HCT116 (cell line): ENCODE results near the gene LPAR1. TPM values are rescaled to one million over a fixed set of nuclear protein-coding genes. Genes with fewer than 3 reads are reported as not detected.

Experiments used
- ATAC-seq: fragments of 200-7000 bp; cut with Tn5 transposase; 2 replicates; pipeline ENCODE4 v1.9.1; 2020; ENCODE audit warnings: mild to moderate bottlenecking, moderate library complexity
- BruUV-seq: library from RNA; stranded (reverse); fragments of 400-500 nt; replicated peaks from 2 replicates; lab custom pipeline; 2021; lab: Mats Ljungman, UMichigan
- CTCF ChIA-PET: fragments of 300-600 bp; sonication (Branson Sonifier 250); formaldehyde crosslinking; loops from one replicate; lab custom pipeline; 2021; ENCODE audit warnings: antibody characterized with exemption; lab: Charles Lee
- POLR2A ChIA-PET: fragments of 300-600, 350-600 bp; sonication (Branson Sonifier 250); formaldehyde crosslinking; loops from one replicate; lab custom pipeline; 2021; ENCODE audit warnings: antibody characterized with exemption; lab: Charles Lee
- RAD21 ChIA-PET, 2 experiments: fragments of 300-600 bp; sonication (Branson Sonifier 250); formaldehyde crosslinking; loops; one replicate each; lab custom pipeline; 2023; ENCODE audit warnings: low total read pairs in 2 of 2; ENCODE audit not compliant: uncharacterized antibody in 2 of 2, unreplicated experiment in 2 of 2, low non-redundant PET in 1 of 2; lab: Charles Lee
- DNase-seq: peaks from one replicate; pipeline ENCODE4 v3.0.0-alpha.2; 2010; ENCODE audit warnings: low read depth, low spot score
- H2AFZ ChIP-seq: fragments of 200-600 bp; shearing (Covaris generic), sonication (generic); 2 replicates; pipeline ENCODE4 v1.6.1; 2017; ENCODE audit warnings: low read depth, mixed run types, mixed read lengths, antibody characterized with exemption, low read length; ENCODE audit not compliant: poor library complexity, severe bottlenecking
- H3K27ac ChIP-seq: 2 replicates; pipeline ENCODE4 v1.5.1; 2012; ENCODE audit warnings: low read depth, low read length
- H3K27me3 ChIP-seq: fragments of 200-600 bp; sonication (generic); 2 replicates; pipeline ENCODE4 v1.6.1; 2016; ENCODE audit warnings: mixed run types, low read length, mixed read lengths; ENCODE audit not compliant: insufficient read depth
- H3K36me3 ChIP-seq, 2 experiments: fragments of 200-500 bp in 1 of 2; fragments of 200-600 bp in 1 of 2; sonication (Bioruptor generic) in 1 of 2; sonication (generic) in 1 of 2; 2 replicates each; pipeline versions ENCODE4 v1.5.1 to v1.6.1; 2014 to 2016; ENCODE audit warnings: low read length in 2 of 2, inconsistent platforms in 1 of 2, mixed read lengths in 1 of 2, mixed run types in 1 of 2; ENCODE audit not compliant: insufficient read depth in 2 of 2, control insufficient read depth in 1 of 2
- H3K4me1 ChIP-seq, 2 experiments: fragments of 200-600 bp in 1 of 2; sonication (generic) in 1 of 2; 2 replicates each; pipeline versions ENCODE4 v1.5.1 to v1.6.1; 2012 to 2017; ENCODE audit warnings: low read length in 2 of 2, inconsistent platforms in 1 of 2, mild to moderate bottlenecking in 1 of 2, mixed read lengths in 1 of 2, mixed run types in 1 of 2, moderate library complexity in 1 of 2; ENCODE audit not compliant: insufficient read depth in 2 of 2, control insufficient read depth in 1 of 2
- H3K4me2 ChIP-seq: fragments of 200-600 bp; sonication (generic); 2 replicates; pipeline ENCODE4 v1.6.1; 2017; ENCODE audit warnings: mixed run types, low read length, mixed read lengths
- H3K4me3 ChIP-seq, 2 experiments: fragments of 200-600 bp in 1 of 2; sonication (generic) in 1 of 2; replicated peaks in 1 of 2; 2 replicates each; pipeline ENCODE4 v1.5.1; 2011 to 2016; ENCODE audit warnings: low read length in 2 of 2, control low read depth in 1 of 2, low read depth in 1 of 2, mild to moderate bottlenecking in 1 of 2, mixed read lengths in 1 of 2, mixed run types in 1 of 2
- H3K79me2 ChIP-seq: fragments of 200-600 bp; sonication (generic); 2 replicates; pipeline ENCODE4 v1.6.1; 2017; ENCODE audit warnings: mild to moderate bottlenecking, mixed run types, low read length, moderate library complexity, mixed read lengths; ENCODE audit not compliant: insufficient read depth
- H3K9ac ChIP-seq: fragments of 200-600 bp; sonication (generic); 2 replicates; pipeline ENCODE4 v1.6.1; 2016; ENCODE audit warnings: low read length, mixed read lengths
- H3K9me2 ChIP-seq: fragments of 200-600 bp; sonication (generic), shearing (Covaris generic); 2 replicates; pipeline ENCODE4 v1.6.1; 2017; ENCODE audit warnings: mixed run types, mild to moderate bottlenecking, moderate library complexity; ENCODE audit not compliant: insufficient read depth
- H3K9me3 ChIP-seq, 2 experiments: fragments of 200-500 bp in 1 of 2; fragments of 200-600 bp in 1 of 2; sonication (Bioruptor generic) in 1 of 2; sonication (generic) in 1 of 2; 2 replicates each; pipeline ENCODE4 v1.6.1; 2014 to 2017; ENCODE audit warnings: low read length in 2 of 2, mixed read lengths in 2 of 2, inconsistent platforms in 1 of 2, low read depth in 1 of 2, mild to moderate bottlenecking in 1 of 2, mixed run types in 1 of 2, moderate library complexity in 1 of 2; ENCODE audit not compliant: control insufficient read depth in 1 of 2, insufficient read depth in 1 of 2
- H4K20me1 ChIP-seq: fragments of 200-600 bp; sonication (generic), shearing (Covaris generic); 2 replicates; pipeline ENCODE4 v1.6.1; 2017; ENCODE audit warnings: mixed run types, mild to moderate bottlenecking, moderate library complexity; ENCODE audit not compliant: insufficient read depth
- CEBPB ChIP-seq: IDR thresholded peaks from 2 replicates; pipeline ENCODE4 v1.6.1; 2012; ENCODE audit warnings: low read depth
- ELF1 ChIP-seq: IDR thresholded peaks from 2 replicates; pipeline ENCODE4 v1.6.1; 2012; ENCODE audit warnings: low read depth, borderline replicate concordance
- EZH2 ChIP-seq: fragments of 200-600 bp; sonication (generic); IDR thresholded peaks from 2 replicates; pipeline ENCODE4 v1.6.1; 2017; ENCODE audit warnings: antibody characterized with exemption, mixed run types
- EZH2phosphoT487 ChIP-seq: fragments of 200-600 bp; IDR thresholded peaks from 2 replicates; pipeline ENCODE4 v1.6.1; 2018; ENCODE audit warnings: antibody characterized with exemption, borderline replicate concordance
- FOSL1 ChIP-seq: IDR thresholded peaks from 2 replicates; pipeline ENCODE4 v1.6.1; 2012; ENCODE audit warnings: low read depth
- JUND ChIP-seq: IDR thresholded peaks from 2 replicates; pipeline ENCODE4 v1.6.1; 2012
- RAD21 ChIP-seq: IDR thresholded peaks from 2 replicates; pipeline ENCODE4 v1.6.1; 2012; ENCODE audit warnings: low read depth, mild to moderate bottlenecking
- SIN3A ChIP-seq: IDR thresholded peaks from 2 replicates; pipeline ENCODE4 v1.6.1; 2012; ENCODE audit warnings: low read depth
- TCF7L2 ChIP-seq: IDR thresholded peaks from 2 replicates; pipeline ENCODE4 v1.7.0; 2011; ENCODE audit warnings: borderline replicate concordance, inconsistent platforms; ENCODE audit not compliant: insufficient read depth, insufficient read length; ENCODE audit errors: extremely low read depth
- YY1 ChIP-seq: IDR thresholded peaks from 2 replicates; pipeline ENCODE4 v1.6.1; 2011; ENCODE audit warnings: low read length, low read depth, moderate library complexity, mild to moderate bottlenecking; ENCODE audit not compliant: insufficient replicate concordance; ENCODE audit errors: extremely low read depth
- ZNF274 ChIP-seq: fragments of 200-500 bp; sonication (Bioruptor generic); IDR thresholded peaks from 2 replicates; pipeline ENCODE4 v1.6.1; 2014; ENCODE audit warnings: mild to moderate bottlenecking, low read depth, low read length, inconsistent platforms
- intact Hi-C: fragments of 100-400 bp; cut with micrococcal nuclease; formaldehyde crosslinking; loops from 2 replicates; pipeline ENCODE4 v1.10.0; 2022
- total RNA-seq: library from RNA; stranded (reverse); gene quantifications from one replicate; pipeline ENCODE4 v1.2.1, GENCODE V29; 2021; ENCODE audit not compliant: unreplicated experiment
- TF ChIP-seq, protein P1 (sequence below): IDR thresholded peaks from 2 replicates; pipeline ENCODE4 v1.6.1; 2011; ENCODE audit warnings: mild to moderate bottlenecking, low read length, moderate library complexity; ENCODE audit not compliant: insufficient replicate concordance; ENCODE audit errors: extremely low read depth
- TF ChIP-seq, protein P2 (sequence below): IDR thresholded peaks from 2 replicates; pipeline ENCODE4 v1.6.1; 2012

The LPAR1 gene
- total RNA-seq, 1 experiment from 2014 or later = 7.4 TPM

- POLR2A ChIA-PET = no interaction called here
- BruUV-seq = no TSS peak
- no peaks in the 10 kb centered on the region for H3K36me3 ChIP-seq
- no peak overlapping the region for H3K4me2 ChIP-seq
- no peaks in the 10 kb centered on the region for H4K20me1 ChIP-seq
- no peaks in the 10 kb centered on the region for H3K4me1 ChIP-seq
- DNase-seq (no peak), ATAC-seq (no peak)
- no peak for TF ChIP-seq JUND
- no peak for TF ChIP-seq EZH2
- no peak for TF ChIP-seq CEBPB
- TF ChIP-seq ELF1 = no peak
- TF ChIP-seq ZNF274 = no peak
- TF ChIP-seq RAD21 = no peak
- TF ChIP-seq, protein P1, sequence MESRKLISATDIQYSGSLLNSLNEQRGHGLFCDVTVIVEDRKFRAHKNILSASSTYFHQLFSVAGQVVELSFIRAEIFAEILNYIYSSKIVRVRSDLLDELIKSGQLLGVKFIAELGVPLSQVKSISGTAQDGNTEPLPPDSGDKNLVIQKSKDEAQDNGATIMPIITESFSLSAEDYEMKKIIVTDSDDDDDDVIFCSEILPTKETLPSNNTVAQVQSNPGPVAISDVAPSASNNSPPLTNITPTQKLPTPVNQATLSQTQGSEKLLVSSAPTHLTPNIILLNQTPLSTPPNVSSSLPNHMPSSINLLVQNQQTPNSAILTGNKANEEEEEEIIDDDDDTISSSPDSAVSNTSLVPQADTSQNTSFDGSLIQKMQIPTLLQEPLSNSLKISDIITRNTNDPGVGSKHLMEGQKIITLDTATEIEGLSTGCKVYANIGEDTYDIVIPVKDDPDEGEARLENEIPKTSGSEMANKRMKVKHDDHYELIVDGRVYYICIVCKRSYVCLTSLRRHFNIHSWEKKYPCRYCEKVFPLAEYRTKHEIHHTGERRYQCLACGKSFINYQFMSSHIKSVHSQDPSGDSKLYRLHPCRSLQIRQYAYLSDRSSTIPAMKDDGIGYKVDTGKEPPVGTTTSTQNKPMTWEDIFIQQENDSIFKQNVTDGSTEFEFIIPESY = no peak
- TF ChIP-seq, protein P2, sequence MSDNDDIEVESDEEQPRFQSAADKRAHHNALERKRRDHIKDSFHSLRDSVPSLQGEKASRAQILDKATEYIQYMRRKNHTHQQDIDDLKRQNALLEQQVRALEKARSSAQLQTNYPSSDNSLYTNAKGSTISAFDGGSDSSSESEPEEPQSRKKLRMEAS = no peak
- TF ChIP-seq EZH2phosphoT487 = no peak
- no peak for TF ChIP-seq FOSL1
- no peak for TF ChIP-seq SIN3A
- no peak for TF ChIP-seq YY1
- TF ChIP-seq TCF7L2 = no peak
- no peaks in the 10 kb centered on the region for H3K27me3 ChIP-seq
- RAD21 ChIA-PET = no interaction called here
- no peaks in the 10 kb centered on the region for H3K9me3 ChIP-seq
- intact Hi-C loops = no loop called here
- H3K4me3 ChIP-seq = no peak overlapping the region
- no peak overlapping the region for H3K9ac ChIP-seq
- no peaks in the 10 kb centered on the region for H3K79me2 ChIP-seq
- CTCF ChIA-PET = no interaction called here
- no peak overlapping the region for H2AFZ ChIP-seq
- no peaks in the 10 kb centered on the region for H3K9me2 ChIP-seq
- H3K27ac ChIP-seq = no peak overlapping the region
Measured at GRCh38 chr9:111058166-111058565, 19.9 kb upstream of the LPAR1 start.
